CD4-positive, alpha-beta T cell treated with Interleukin-21 for 1 hour (primary cell): ENCODE results near the gene MKKS.
A peak's percentile ranks its signal among the peaks of the same experiment; 100 is the strongest.

ENCODE experiments used
- DNase-seq: peaks from one replicate; pipeline ENCODE4 v3.0.0-alpha.2; 2020

The MKKS gene

DNA sequence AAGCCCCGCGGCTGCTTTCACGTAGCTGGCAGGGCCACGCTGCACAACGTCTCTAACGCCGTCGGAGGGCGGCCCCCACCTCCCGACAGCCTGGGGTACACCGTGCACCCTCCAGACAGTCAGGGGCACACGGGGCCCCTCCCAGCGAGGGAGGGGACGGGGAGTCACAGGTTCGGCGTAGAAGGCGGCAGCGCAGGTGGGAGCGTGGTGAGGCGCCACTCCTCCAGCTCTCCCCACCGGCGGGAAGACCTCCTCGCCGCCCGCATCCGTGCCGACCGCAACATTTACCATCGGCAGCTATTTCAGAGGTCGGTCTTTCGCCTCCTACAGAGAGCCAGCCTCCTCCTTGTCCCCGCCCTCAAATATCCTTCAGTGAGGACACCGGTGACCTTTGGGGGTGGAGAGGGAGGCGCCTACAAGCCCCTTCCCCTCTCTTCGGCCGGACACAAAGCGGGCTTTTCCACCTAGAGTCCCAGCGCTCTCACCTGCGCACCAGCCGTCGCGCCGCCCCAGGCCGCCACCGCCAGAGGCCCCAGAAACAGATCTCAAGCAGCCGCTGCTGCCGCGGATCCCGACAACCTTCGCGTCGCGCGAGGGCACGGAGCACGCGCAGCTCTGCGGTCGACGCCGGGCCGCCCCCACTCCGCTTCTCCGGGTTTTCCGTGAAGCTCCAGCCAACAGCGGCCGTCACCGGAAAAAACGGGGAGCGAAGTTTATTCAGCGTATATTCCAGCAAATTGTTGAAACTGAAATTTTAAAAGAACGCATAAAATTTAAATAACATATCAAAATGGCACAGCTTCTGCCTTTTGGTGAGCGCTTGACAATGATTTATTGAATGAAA lies at the start of gene MKKS:
MKKS (minus strand) TSS at position 600 of the 844 bp plus-strand sequence. CDS start 20,708 bp downstream, outside the sequence.
- peak; percentile 90 for DNase-seq

GRCh38 chr20:10483691-10484090 lies 49.7 kb upstream of the MKKS start:
- no peak for DNase-seq

DNA sequence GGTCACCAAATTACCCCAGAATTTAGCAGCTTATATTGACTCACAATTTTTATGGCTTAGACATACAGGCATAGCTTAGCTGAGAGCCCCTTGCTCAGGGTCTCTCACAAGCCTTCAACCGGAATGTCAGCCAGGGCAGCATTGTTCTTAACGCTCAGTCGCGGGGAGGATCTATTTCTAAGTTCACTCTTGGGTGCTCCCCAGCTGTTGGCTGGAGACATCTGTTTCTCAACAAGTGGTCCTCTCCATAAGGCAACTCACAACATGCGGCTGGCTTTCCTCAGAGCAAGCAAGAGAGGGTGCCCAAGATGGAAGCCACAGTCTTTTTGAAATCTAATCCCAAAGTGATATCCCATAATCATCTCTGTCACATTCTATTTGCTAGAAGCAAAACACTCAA lies 47.7 kb upstream of the MKKS start:
- DNase-seq: no peak

- DNase-seq: no peak
Observed at GRCh38 chr20:10478930-10479329, 44.9 kb upstream of the MKKS start.

DNA sequence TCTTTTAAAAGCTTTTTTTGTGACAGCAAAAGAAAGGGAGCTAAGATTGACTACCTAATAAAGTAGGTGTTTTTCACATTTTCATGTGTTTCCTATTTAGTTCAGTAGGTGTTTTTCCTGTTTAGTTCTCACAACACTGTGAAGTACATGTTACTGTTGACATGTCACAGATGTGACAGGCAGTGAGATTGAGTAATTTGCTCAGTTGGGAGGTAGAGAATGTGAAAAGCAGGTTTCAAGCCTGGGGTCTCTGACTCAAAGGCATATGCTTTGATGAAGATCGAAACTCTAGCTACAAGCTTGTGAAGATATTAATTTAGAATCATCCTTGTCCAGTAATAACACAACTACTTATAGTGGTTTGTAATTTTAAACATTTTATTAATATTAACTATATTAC lies 44.2 kb upstream of the MKKS start:
- no peak for DNase-seq

DNA sequence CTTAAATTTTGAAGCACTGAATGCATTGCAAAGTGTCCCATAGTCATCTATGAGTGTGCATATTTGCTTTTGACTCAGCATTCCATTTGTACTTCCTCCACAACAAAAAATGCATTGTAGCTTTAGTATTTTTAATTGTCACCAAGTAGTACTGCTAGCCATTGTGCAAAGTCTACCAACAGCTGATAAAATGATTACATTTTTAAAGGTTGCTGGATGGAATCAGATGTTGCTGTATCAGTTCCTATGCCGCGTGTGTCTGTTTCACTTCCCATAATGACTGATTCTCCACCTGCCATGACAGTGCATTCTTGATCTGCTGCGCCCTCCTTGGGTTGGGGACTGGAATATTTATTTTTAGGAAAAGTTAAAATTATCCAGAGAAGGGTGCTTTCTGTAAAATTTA lies 42.3 kb upstream of the MKKS start:
- DNase-seq: peak; percentile 15

GRCh38 chr20:10475225-10475624 lies 41.2 kb upstream of the MKKS start:
- no peak for DNase-seq

DNA sequence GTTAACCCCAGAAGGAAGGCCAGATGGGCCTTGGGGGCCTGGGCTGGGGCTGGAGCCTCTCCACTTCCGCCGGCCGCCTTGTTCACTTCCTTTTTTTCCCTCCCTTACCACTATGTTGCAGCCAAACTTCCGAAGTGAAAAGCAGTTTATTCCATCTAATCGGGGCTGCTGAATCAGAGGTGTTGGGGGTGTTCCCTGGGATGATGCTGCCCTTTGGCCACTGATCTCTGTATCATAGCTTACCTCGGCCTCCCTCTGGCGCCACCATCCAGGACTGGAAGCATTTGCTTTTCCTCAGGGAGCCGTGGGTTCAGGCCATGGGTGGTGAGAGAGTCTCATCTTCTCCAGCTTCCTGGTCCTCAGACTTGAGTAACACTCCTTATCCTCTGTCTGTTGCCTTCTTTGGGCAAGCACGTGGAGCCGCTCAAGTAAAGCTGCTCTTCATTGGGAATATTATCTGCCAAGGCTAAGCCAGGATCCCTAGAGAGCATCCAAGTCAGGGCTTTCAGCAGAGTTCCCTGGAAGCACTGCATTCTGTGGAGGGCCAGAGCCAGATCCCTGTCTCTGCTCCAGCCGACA lies 40.7 kb upstream of the MKKS start:
- no peak for DNase-seq

DNA sequence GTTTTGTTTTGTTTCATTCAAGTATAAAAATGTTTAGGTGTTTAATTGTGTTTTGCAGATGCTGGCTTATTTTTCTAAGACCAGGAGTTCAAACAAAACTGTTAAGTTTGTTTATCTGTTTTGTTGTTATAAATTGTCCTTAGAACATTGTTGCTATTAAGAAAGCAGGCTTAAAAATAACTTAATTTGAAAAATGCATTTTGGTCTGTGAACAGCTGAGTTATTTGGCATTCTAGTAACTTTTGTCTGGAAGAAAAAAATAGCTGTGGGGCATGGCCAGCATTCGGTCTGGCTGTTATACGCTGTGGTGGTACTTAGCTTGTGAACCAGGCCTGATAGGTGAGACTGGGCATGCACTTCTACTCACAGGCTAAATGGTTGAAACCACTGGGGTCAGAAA lies 38.8 kb upstream of the MKKS start:
- no peak for DNase-seq

- no peak for DNase-seq
Observed at GRCh38 chr20:10470276-10470675, 36.3 kb upstream of the MKKS start.

DNA sequence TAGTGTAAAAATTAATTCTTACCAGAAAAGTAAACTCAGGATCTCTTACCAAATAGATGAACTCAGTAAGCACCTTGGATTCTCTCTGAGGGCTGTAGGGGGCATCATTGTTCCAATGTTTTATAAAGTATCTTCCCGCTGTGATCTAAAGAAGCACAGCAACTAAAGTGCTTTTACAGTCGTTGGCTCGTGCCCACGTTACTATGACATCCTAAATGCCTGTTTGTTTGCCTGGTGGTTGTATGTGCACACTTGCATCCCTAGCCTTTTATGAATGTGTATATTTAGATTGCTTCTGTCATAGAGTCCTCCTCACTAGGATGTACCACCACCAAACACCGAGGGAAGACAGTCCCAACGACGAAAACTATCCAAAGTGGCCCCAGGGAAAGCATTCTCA lies 35.6 kb upstream of the MKKS start:
- peak; percentile 50 for DNase-seq

GRCh38 chr20:10469056-10469455 lies 35.0 kb upstream of the MKKS start:
- DNase-seq: no peak

DNA sequence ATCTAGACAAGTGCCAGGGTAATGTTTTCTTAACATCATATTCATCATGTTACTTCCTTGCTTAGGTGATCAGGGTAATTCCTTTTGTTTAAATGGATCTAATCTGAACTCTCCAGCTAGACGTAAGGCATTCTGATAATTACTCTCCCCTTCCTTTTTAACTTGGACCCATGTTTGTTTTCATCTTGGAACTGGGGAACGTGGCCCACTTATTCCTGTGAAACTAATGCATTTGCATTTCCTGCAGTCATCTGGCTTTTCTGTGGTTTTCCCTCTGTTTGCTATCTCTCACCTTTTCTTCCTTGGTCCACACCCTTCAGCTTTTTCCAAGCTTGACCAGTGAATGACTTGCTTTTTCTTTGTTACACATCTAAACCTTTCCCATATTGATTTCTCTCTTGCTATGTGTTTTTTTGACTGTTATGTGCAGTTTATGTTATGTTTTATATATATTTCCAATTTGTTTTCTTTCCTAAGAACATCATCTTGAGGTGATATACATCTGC lies 34.4 kb upstream of the MKKS start:
- DNase-seq: no peak

- no peak for DNase-seq
Observed at GRCh38 chr20:10467681-10468339, 33.8 kb upstream of the MKKS start.

DNA sequence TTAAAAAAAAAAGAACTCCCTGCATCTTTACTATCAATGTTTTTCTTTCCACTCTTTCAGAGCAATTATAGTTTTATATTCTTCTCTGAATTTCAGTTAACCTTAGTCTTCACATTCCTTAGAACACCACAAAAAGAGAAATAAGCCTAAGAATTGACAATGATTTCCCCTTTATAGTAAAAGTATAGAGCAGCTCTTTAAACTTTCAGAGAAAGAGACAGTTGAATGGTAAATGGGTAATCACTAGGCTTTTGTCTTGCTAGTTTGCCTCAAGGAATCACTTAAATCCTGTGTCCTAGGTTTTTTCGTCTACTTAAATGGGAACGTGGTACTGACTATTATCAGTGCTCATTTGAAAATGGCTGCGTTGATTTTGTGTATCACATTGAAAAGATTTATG lies 32.8 kb upstream of the MKKS start:
- DNase-seq: no peak

GRCh38 chr20:10466325-10466724 lies 32.3 kb upstream of the MKKS start:
- DNase-seq: no peak

DNA sequence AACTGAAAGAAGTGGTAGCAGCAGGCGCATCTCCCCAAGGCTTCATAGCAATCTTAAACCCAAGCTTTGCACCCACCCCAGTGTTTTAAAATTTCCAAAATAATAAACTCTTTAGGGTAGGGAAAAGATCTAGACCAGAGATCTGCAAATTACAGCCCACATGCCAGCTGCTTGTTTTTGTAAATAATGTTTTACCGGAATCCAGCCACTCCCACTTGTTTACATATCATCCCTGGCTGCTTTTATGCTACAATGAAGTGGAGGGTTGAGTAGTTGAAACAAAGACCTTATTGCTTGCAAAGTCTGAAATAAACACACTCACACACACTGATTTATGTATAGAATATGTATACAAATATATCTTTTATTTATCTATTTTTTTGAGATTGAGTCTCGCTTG lies 31.1 kb upstream of the MKKS start:
- no peak for DNase-seq

DNA sequence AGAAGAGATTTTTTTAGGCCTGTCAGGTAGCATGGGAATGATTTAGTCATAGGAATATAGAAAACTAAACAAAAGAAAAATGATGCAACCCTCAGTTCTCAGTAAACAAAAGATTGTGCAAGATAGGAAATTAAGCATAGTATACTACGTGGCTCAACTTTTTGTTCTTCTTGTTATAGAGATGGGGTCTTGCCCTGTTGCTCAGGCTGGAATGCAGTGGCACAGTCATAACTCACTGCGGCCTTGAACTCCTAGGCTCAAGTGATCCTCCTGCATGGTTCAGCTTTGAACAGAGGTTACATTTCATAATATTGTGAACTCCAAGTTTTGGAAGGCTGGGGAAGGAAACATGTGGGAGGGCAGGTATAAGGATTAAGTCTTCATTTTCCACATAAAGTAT lies 29.6 kb upstream of the MKKS start:
- DNase-seq: no peak

GRCh38 chr20:10462516-10462915 lies 28.5 kb upstream of the MKKS start:
- DNase-seq: no peak

GRCh38 chr20:10461495-10461894 lies 27.5 kb upstream of the MKKS start:
- DNase-seq: no peak

GRCh38 chr20:10454151-10454750 lies 20.2 kb upstream of the MKKS start:
- no peak for DNase-seq

DNA sequence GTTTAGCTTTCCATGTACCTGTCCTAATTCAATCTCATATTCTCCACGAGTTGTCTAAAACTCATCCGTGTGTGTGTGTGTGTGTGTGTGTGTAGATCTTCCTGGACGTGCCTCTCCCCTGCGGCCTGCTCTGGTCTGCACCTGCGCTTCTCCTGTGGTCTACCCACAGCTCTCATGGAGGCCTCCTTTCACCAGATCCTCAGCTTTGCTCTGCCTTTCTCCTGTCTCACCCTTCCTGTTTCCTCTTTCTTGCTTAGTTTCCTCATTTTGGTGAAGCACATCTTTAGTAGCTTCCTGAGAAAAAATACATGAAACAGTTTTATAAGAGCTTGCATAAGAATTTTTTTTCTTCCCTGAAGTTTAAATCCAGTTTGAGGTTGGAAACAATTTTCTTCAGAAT lies 19.2 kb upstream of the MKKS start:
- DNase-seq: peak; percentile 39

DNA sequence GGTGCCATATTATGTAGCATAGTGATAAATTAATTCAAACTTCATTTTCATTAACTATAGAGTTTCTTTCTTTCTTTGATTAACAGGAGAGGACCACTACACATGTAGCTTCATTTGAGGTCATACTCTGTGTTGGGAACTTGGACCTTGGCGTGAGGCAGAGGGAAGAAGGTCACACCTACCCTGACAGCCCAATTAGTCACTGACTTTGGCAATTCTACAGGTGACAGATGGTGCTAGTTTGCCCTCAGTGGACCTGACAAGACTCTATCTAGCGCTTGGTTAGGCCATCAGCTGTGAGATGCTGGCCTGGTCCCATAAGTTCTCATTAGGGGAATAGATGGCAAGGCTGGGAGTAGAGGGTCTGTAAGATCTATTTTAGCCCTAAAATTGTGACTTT lies 15.2 kb upstream of the MKKS start:
- no peak for DNase-seq
